Thymus (tissue), 11 donors: ENCODE results near the gene TMPRSS4. TPM values are rescaled to one million over a fixed set of nuclear protein-coding genes. Genes with fewer than 3 reads are reported as not detected.

ENCODE experiments used
- DNase-seq, 9 donors: peaks; one replicate each; pipeline ENCODE4 v3.0.0-alpha.2; 2013; ENCODE audit warnings: low spot score in 9 of 9, low read depth in 6 of 9, missing footprints in 1 of 9
- H3K27ac ChIP-seq, 2 donors: one replicate each; pipeline ENCODE4 v1.5.1; 2013; ENCODE audit warnings: control low read depth in 1 of 2, low read depth in 1 of 2, low read length in 1 of 2, mild to moderate bottlenecking in 1 of 2, moderate library complexity in 1 of 2
- H3K27me3 ChIP-seq, 2 donors: one replicate each; pipeline ENCODE4 v1.5.1; 2013; ENCODE audit warnings: low read length in 1 of 2; ENCODE audit not compliant: control insufficient read depth in 2 of 2, insufficient read depth in 1 of 2
- H3K36me3 ChIP-seq, 2 donors: one replicate each; pipeline ENCODE4 v1.5.1; 2013; ENCODE audit warnings: low read length in 1 of 2, mild to moderate bottlenecking in 1 of 2, moderate library complexity in 1 of 2; ENCODE audit not compliant: control insufficient read depth in 2 of 2, insufficient read depth in 2 of 2
- H3K4me1 ChIP-seq, 2 donors: one replicate each; pipeline ENCODE4 v1.5.1; 2013; ENCODE audit warnings: low read length in 2 of 2; ENCODE audit not compliant: control insufficient read depth in 2 of 2, insufficient read depth in 2 of 2
- H3K4me3 ChIP-seq, 2 donors: one replicate each; pipeline ENCODE4 v1.5.1; 2013; ENCODE audit warnings: low read length in 2 of 2, control low read depth in 1 of 2, mild to moderate bottlenecking in 1 of 2
- H3K9me3 ChIP-seq, 2 donors: one replicate each; pipeline ENCODE4 v1.5.1; 2013; ENCODE audit warnings: low read length in 1 of 2, mild to moderate bottlenecking in 1 of 2; ENCODE audit not compliant: control insufficient read depth in 2 of 2, insufficient read depth in 1 of 2
- WGBS: extraction: QIAGEN DNeasy Blood & Tissue Kit; methylation state at CpG from one replicate; pipeline ENCODE4 v1.1.7; 2013; 5-methylcytosine and 5-hydroxymethylcytosine counted together
- polyA plus RNA-seq: library from polyadenylated mRNA; stranded (reverse); fragments of 200-250 nt; gene quantifications from one replicate; pipeline ENCODE4 v1.2.3, GENCODE V29; 2013
- total RNA-seq: library from RNA; stranded (reverse); fragments of 120-200 nt; gene quantifications from one replicate; pipeline ENCODE4 v1.2.4, GENCODE V29; 2013
- donor health status: healthy.

The TMPRSS4 gene
- total and polyA plus RNA-seq, 2 donors = 2.5 to 7.4 TPM

GRCh38 chr11:118073554-118073953 is 3.3 kb upstream of the TMPRSS4 start:
- H3K27me3 ChIP-seq = peaks cover 0 to 3% of the 10 kb centered on the region in 2 donors
- 84% methylated on average over 9 of the region's 9 CpGs for WGBS
- H3K36me3 ChIP-seq = no peaks in the 10 kb centered on the region
- no peaks in the 10 kb centered on the region for H3K9me3 ChIP-seq
- H3K4me3 ChIP-seq = no peak overlapping the region
- no peak overlapping the region for H3K27ac ChIP-seq
- no peak for DNase-seq
- H3K4me1 ChIP-seq = peaks cover 0 to 15% of the 10 kb centered on the region in 2 donors

DNA sequence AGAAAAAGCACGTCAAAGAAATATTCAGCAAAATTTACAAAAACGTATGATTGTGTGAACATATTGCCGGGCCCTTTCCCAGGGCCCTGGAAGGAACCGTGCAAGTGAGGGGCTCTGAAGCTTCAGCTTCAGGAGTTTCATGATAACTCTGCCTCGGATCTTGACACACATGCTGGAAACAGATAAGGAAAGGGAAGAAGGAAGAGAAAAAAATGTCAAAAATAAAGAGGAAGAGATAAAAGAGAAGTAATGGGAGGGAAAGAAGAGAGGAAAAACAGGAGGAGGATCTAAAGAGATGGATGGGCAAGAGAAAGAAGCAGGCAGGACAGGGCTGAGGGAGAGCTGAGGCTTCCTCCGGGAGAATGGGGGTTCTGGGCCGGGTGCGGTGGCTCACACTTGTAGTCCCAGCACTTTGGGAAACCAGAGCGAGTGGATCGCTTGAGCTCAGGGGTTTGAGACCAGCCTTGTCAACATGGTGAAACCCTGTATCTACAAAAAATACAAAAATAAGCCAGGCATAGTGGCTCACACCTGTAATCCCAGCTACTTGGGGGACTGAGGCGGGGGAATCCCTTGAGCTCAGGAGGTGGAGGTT is 2.7 kb upstream of the TMPRSS4 start:
- Histone ChIP-seq H3K27me3 (peaks cover 0 to 3% of the 10 kb centered on the region in 2 donors), H3K36me3 (no peaks in the 10 kb centered on the region), H3K4me3 (no peak overlapping the region), H3K9me3 (no peaks in the 10 kb centered on the region), H3K4me1 (peaks cover 0 to 15% of the 10 kb centered on the region in 2 donors), H3K27ac (no peak overlapping the region)
- no peak for DNase-seq
- 92% methylated on average over 11 of the region's 11 CpGs for WGBS

- Histone ChIP-seq H3K9me3 (no peaks in the 10 kb centered on the region), H3K27ac (no peak overlapping the region), H3K36me3 (no peaks in the 10 kb centered on the region), H3K4me3 (no peak overlapping the region), H3K27me3 (peaks cover 0 to 3% of the 10 kb centered on the region in 2 donors), H3K4me1 (peaks cover 0 to 15% of the 10 kb centered on the region in 2 donors)
- no peak for DNase-seq
- WGBS = 85% methylated on average over 2 of the region's 2 CpGs
Measured at GRCh38 chr11:118074785-118075184, 2.1 kb upstream of the TMPRSS4 start.

GRCh38 chr11:118078911-118079411 is 2.1 kb downstream of the TMPRSS4 start:
- no peak for DNase-seq
- Histone ChIP-seq H3K4me3 (no peak overlapping the region), H3K27me3 (peaks cover 0 to 3% of the 10 kb centered on the region in 2 donors), H3K9me3 (no peaks in the 10 kb centered on the region), H3K27ac (no peak overlapping the region), H3K36me3 (no peaks in the 10 kb centered on the region), H3K4me1 (peaks cover 0 to 9% of the 10 kb centered on the region in 2 donors)
- WGBS = 93% methylated on average over 5 of the region's 5 CpGs

DNA sequence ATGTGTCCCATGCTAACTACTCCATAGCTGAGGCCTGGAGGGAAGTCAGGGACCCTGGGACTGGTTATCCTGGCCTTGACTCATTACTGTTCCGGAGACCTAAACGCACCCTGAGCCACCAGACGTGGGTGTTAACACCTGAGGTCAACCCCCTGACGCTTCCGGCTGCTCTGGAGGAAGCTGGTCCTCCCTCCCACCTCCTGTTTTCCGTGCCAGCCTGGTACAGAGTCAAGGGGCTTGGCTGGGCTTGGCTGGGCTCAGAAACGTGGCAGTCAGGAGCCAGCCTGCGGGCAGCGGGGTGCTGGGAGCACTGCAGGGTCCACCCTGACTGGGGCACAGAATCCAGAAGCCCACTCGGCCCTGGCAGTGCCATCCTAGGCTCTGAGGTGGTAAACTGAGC is 2.6 kb downstream of the TMPRSS4 start:
- Histone ChIP-seq H3K36me3 (no peaks in the 10 kb centered on the region), H3K4me3 (no peak overlapping the region), H3K27me3 (peaks cover 0 to 3% of the 10 kb centered on the region in 2 donors), H3K27ac (no peak overlapping the region), H3K9me3 (no peaks in the 10 kb centered on the region), H3K4me1 (peaks cover 0 to 9% of the 10 kb centered on the region in 2 donors)
- 92% methylated on average over 10 of the region's 10 CpGs for WGBS
- no peak for DNase-seq

- no peak overlapping the region for H3K27ac ChIP-seq
- H3K9me3 ChIP-seq = no peaks in the 10 kb centered on the region
- no peak for DNase-seq
- 95% methylated on average over 5 of the region's 5 CpGs for WGBS
- no peaks in the 10 kb centered on the region for H3K36me3 ChIP-seq
- H3K4me3 ChIP-seq = no peak overlapping the region
- peaks cover 0 to 9% of the 10 kb centered on the region in 2 donors for H3K4me1 ChIP-seq
- H3K27me3 ChIP-seq = peaks cover 0 to 3% of the 10 kb centered on the region in 2 donors
Measured at GRCh38 chr11:118080296-118080695, 3.4 kb downstream of the TMPRSS4 start.

- no peak overlapping the region for H3K27ac ChIP-seq
- peaks cover 0 to 9% of the 10 kb centered on the region in 2 donors for H3K4me1 ChIP-seq
- DNase-seq = no peak
- H3K9me3 ChIP-seq = peaks cover 0 to under 1% of the 10 kb centered on the region in 2 donors
- no peaks in the 10 kb centered on the region for H3K36me3 ChIP-seq
- peaks cover 0 to 3% of the 10 kb centered on the region in 2 donors for H3K27me3 ChIP-seq
- H3K4me3 ChIP-seq = no peak overlapping the region
- WGBS = 91% methylated on average over 18 of the region's 18 CpGs
Measured at GRCh38 chr11:118081241-118081958, 4.5 kb downstream of the TMPRSS4 start.

DNA sequence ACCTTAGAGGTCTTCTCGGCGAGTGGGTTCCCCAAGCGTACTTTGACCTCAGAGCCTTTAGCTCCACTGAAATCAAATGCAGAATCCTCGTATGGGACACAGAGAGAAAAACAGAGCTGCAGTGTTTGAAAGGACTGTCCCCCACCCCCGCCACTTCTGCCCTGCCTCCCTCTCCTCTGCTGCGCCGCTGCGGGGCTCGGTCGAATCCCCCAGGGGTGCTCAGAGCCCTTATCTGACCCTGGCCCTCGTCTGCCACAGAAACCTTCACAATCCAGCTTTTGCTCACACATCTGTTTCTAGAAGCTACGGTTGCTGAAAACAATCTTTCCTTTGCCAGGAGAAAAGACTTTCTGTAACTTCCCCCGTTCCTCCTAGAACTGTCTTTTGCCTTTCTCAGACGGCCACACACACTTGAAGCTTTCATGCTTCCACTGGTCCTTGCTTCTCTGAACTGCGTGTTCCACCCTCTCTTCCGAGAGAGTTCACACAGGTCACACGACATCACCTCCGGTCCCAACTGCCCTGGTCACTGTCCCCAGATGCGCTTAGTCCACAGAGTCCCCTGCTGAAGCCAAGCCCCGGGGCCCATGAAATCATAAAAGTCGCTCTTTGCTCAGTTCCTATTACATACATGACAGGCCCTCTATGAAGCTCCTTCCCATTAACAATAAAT is 6.1 kb downstream of the TMPRSS4 start:
- Histone ChIP-seq H3K27me3 (peaks cover 0 to 3% of the 10 kb centered on the region in 2 donors), H3K4me1 (peaks cover 0 to 3% of the 10 kb centered on the region in 2 donors), H3K9me3 (peaks cover 2 to 11% of the 10 kb centered on the region in 2 donors), H3K27ac (no peak overlapping the region), H3K4me3 (no peak overlapping the region), H3K36me3 (no peaks in the 10 kb centered on the region)
- WGBS = 93% methylated on average over 21 of the region's 21 CpGs
- no peak for DNase-seq

DNA sequence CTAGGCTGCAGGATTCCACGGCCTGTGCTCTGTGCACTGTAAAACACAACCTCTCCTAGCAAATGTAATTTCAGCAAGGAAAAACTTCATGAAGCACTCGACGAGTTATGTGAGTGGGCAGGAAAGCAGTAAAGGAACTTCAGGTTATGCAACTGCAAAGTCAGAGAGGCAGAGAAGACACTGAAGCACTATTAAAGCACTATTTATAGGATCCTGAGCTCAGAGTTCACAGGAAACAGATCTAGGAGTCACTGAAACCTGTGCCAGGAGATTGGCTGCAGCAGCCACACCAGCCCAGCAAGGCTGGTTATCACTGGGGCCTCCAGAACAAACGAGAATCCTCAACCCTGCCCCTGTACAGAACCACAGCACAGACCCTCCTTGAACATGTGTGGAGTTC is 7.4 kb downstream of the TMPRSS4 start:
- no peaks in the 10 kb centered on the region for H3K36me3 ChIP-seq
- H3K27me3 ChIP-seq = peaks cover 0 to 3% of the 10 kb centered on the region in 2 donors
- no peaks in the 10 kb centered on the region for H3K4me1 ChIP-seq
- no peak for DNase-seq
- WGBS = 16% methylated on average over 4 of the region's 4 CpGs
- H3K4me3 ChIP-seq = no peak overlapping the region
- peaks cover 2 to 11% of the 10 kb centered on the region in 2 donors for H3K9me3 ChIP-seq
- no peak overlapping the region for H3K27ac ChIP-seq
